HepG2 (cell line): ENCODE data around the gene ME3. TPM values are rescaled to one million over a fixed set of nuclear protein-coding genes. Genes with fewer than 3 reads are reported as not detected.

Experiments used
- ATAC-seq: fragments of 200-7000 bp; cut with Tn5 transposase; 3 replicates; pipeline ENCODE4 v1.9.1; 2020; ENCODE audit warnings: mild to moderate bottlenecking, moderate library complexity
- BruUV-seq: library from RNA; stranded (reverse); fragments of 400-500 nt; replicated peaks from 2 replicates; lab custom pipeline; 2021; lab: Mats Ljungman, UMichigan
- CTCF ChIA-PET: fragments of 300-600 bp; formaldehyde crosslinking; extraction: SDS; loops from one replicate; lab custom pipeline; 2021; ENCODE audit warnings: low total read pairs, inconsistent platforms, low intra/inter-chr PET ratio; lab: Yijun Ruan, JAX
- POLR2A ChIA-PET: fragments of 350-600 bp; sonication (Branson Sonifier 250); formaldehyde crosslinking; loops from one replicate; lab custom pipeline; 2020; ENCODE audit warnings: antibody characterized with exemption, inconsistent platforms; lab: Yijun Ruan, JAX
- DNase-seq: peaks from one replicate; pipeline ENCODE4 v3.0.0-alpha.2; 2015; ENCODE audit warnings: low spot score
- FAIRE-seq: peaks from 3 replicates; lab custom pipeline; 2011; peaks lifted over from hg19 to GRCh38; lab: Jason Lieb, UNC
- H2AFZ ChIP-seq: one replicate; pipeline ENCODE4 v1.6.1; 2011; ENCODE audit warnings: low read length, inconsistent platforms
- H3K27ac ChIP-seq: fragments of 300-600 bp; 3 replicates; pipeline ENCODE4 v1.8.0; 2011; ENCODE audit warnings: mixed run types, mild to moderate bottlenecking, mixed read lengths, low read length, inconsistent platforms; ENCODE audit not compliant: insufficient read depth; ENCODE audit errors: extremely low read length
- H3K27me3 ChIP-seq, 2 experiments: fragments of 200-600 bp in 1 of 2; 2 replicates in 1 of 2; 3 replicates in 1 of 2; pipeline versions ENCODE4 v1.6.0 to v1.8.0; 2011; ENCODE audit warnings: low read length in 2 of 2, mild to moderate bottlenecking in 2 of 2, moderate library complexity in 2 of 2, inconsistent platforms in 1 of 2; ENCODE audit not compliant: insufficient read depth in 2 of 2, control insufficient read depth in 1 of 2
- H3K36me3 ChIP-seq, 2 experiments: fragments of 200-600 bp in 1 of 2; replicated peaks in 1 of 2; 2 replicates in 1 of 2; 3 replicates in 1 of 2; pipeline versions ENCODE4 v1.5.1 to v1.8.0; 2011; ENCODE audit warnings: low read length in 2 of 2, inconsistent platforms in 1 of 2; ENCODE audit not compliant: insufficient read depth in 2 of 2, control insufficient read depth in 1 of 2
- H3K4me1 ChIP-seq: 2 replicates; pipeline ENCODE4 v1.5.1; 2012; ENCODE audit warnings: low read length, inconsistent platforms; ENCODE audit not compliant: insufficient read depth
- H3K4me2 ChIP-seq: 2 replicates; pipeline ENCODE4 v1.6.0; 2011; ENCODE audit warnings: low read depth, low read length, inconsistent platforms
- H3K4me3 ChIP-seq, 3 experiments: fragments of 200-600 bp in 1 of 3; sonication (generic), shearing (Covaris generic) in 1 of 3; replicated peaks in 1 of 3; 2 replicates each; pipeline ENCODE4 v1.5.1; 2011 to 2016; ENCODE audit warnings: low read length in 3 of 3, inconsistent platforms in 2 of 3, low read depth in 2 of 3, mild to moderate bottlenecking in 2 of 3, control low read depth in 1 of 3, mixed read lengths in 1 of 3; ENCODE audit not compliant: insufficient read depth in 1 of 3
- H3K79me2 ChIP-seq: one replicate; pipeline ENCODE4 v1.6.1; 2011; ENCODE audit warnings: low read length, inconsistent platforms; ENCODE audit not compliant: insufficient read depth
- H3K9ac ChIP-seq: 2 replicates; pipeline ENCODE4 v1.6.0; 2011; ENCODE audit warnings: mild to moderate bottlenecking, low read depth, low read length, inconsistent platforms; ENCODE audit not compliant: insufficient read depth
- H3K9me3 ChIP-seq: 2 replicates; pipeline ENCODE4 v1.5.1; 2012; ENCODE audit warnings: mild to moderate bottlenecking, low read length
- H4K20me1 ChIP-seq: 2 replicates; pipeline ENCODE4 v1.6.0; 2011; ENCODE audit warnings: inconsistent platforms, mild to moderate bottlenecking, low read length, moderate library complexity; ENCODE audit not compliant: insufficient read depth
- CHD4 ChIP-seq: fragments of 200-600 bp; sonication (generic); IDR thresholded peaks from 2 replicates; pipeline ENCODE4 v1.7.0; 2017; ENCODE audit warnings: mild to moderate bottlenecking, low read length, borderline replicate concordance
- FOXA1 ChIP-seq, 2 experiments: fragments of 450-650 bp in 1 of 2; sonication (generic) in 1 of 2; formaldehyde crosslinking in 1 of 2; IDR thresholded peaks; 2 replicates each; pipeline versions ENCODE4 v1.4.0 to v1.6.1; 2016 to 2020; ENCODE audit warnings: missing genetic modification reagents in 1 of 2
- FOXK1 ChIP-seq: sonication (generic); formaldehyde crosslinking; IDR thresholded peaks from 2 replicates; pipeline ENCODE4 v1.4.0; 2020; ENCODE audit warnings: low read depth, missing genetic modification reagents, borderline replicate concordance
- PHF8 ChIP-seq: sonication (generic); formaldehyde crosslinking; IDR thresholded peaks from 2 replicates; pipeline ENCODE4 v1.5.0; 2020; ENCODE audit warnings: missing genetic modification reagents
- TEAD2 ChIP-seq: sonication (generic); formaldehyde crosslinking; IDR thresholded peaks from 2 replicates; pipeline ENCODE4 v1.9.0; 2021; ENCODE audit warnings: missing genetic modification reagents
- ZNF274 ChIP-seq: sonication (generic); formaldehyde crosslinking; IDR thresholded peaks from 2 replicates; pipeline ENCODE4 v1.5.1; 2020; ENCODE audit warnings: mild to moderate bottlenecking, missing genetic modification reagents
- ZNF350 ChIP-seq: sonication (generic); formaldehyde crosslinking; IDR thresholded peaks from 2 replicates; pipeline ENCODE4 v1.4.0; 2020; ENCODE audit warnings: mild to moderate bottlenecking, low read depth, missing genetic modification reagents, borderline replicate concordance
- WGBS: methylation state at CpG from one replicate; pipeline ENCODE4 v1.1.6; 2017; ENCODE audit warnings: low lambda C conversion rate; 5-methylcytosine and 5-hydroxymethylcytosine counted together
- in situ Hi-C: cut with HindIII; loops from 2 replicates; pipeline ENCODE4 v1.10.0; 2017; ENCODE audit warnings: low pct_unique_long_range_greater_than_20kb; ENCODE audit not compliant: extremely low pct_ligation_motif_present
- intact Hi-C: fragments of 100-400 bp; cut with micrococcal nuclease; formaldehyde crosslinking; loops from one replicate; pipeline ENCODE4 v1.10.0; 2022; ENCODE audit not compliant: unreplicated experiment
- polyA plus RNA-seq, 8 experiments: library from polyadenylated mRNA; depleted of rRNA in 3 of 8; stranded (reverse) in 7 of 8; unstranded in 1 of 8; fragments of >200 nt; fragmentation: Illumina TruSeq in 4 of 8; extraction: Trizol in 4 of 8; gene quantifications; 2 replicates each; pipeline versions ENCODE4 v1.2.1 to v1.2.3, GENCODE V29; 2011 to 2016; ENCODE audit warnings: low read depth in 4 of 8, missing spikeins in 1 of 8, mixed read lengths in 1 of 8; ENCODE audit not compliant: insufficient read depth in 1 of 8
- total RNA-seq, 5 experiments: library from RNA; depleted of rRNA; stranded (reverse); fragments of >200 nt; fragmentation: Illumina TruSeq; extraction: Trizol; gene quantifications; 2 replicates each; pipeline ENCODE4 v1.2.3, GENCODE V29; 2016; ENCODE audit warnings: low read depth in 1 of 5
- TF ChIP-seq, protein P1 (sequence below): sonication (generic); formaldehyde crosslinking; IDR thresholded peaks from 2 replicates; pipeline ENCODE4 v1.9.0; 2021; ENCODE audit warnings: mild to moderate bottlenecking, missing genetic modification reagents
- TF ChIP-seq, protein P2 (sequence below): sonication (generic); formaldehyde crosslinking; IDR thresholded peaks from 2 replicates; pipeline ENCODE4 v1.8.0; 2023; ENCODE audit warnings: mild to moderate bottlenecking, missing genetic modification reagents

ME3 gene
- total and polyA plus RNA-seq, 2 of the 13 experiments (the other 11 are each of a cell fraction or from before 2014, with no cell fraction given) = not detected

DNA sequence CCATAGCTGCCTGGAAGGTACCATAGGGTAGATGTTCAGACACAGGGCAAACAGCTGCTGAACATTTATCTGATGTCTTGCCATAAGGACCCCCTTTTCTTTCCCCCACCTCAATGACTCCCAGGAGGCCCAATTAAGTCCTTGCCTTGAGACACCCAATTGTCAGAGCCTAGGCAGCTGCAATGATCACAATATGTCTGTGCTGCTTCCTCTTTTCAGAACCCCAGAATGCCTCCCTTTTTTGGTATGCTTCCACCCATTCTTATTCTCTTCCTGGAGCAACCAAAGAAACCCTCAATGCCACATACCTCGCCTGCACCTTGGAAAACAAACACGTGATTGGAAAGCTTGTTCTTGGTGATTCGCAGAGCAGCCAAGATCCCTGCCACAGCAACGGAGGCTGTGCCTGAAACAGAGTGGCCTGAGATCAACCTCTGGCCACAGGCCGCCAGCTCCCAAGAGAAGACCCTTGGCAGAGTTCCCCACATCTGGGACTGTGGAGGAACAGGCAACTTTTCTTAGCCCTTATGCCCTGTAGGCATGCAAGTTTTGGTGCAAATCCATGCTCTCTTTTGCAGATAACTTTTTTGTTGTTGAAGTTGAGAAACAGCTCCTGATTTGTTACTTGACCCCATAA is 222.3 kb downstream of the ME3 start (continued):
- TF ChIP-seq, protein P1, sequence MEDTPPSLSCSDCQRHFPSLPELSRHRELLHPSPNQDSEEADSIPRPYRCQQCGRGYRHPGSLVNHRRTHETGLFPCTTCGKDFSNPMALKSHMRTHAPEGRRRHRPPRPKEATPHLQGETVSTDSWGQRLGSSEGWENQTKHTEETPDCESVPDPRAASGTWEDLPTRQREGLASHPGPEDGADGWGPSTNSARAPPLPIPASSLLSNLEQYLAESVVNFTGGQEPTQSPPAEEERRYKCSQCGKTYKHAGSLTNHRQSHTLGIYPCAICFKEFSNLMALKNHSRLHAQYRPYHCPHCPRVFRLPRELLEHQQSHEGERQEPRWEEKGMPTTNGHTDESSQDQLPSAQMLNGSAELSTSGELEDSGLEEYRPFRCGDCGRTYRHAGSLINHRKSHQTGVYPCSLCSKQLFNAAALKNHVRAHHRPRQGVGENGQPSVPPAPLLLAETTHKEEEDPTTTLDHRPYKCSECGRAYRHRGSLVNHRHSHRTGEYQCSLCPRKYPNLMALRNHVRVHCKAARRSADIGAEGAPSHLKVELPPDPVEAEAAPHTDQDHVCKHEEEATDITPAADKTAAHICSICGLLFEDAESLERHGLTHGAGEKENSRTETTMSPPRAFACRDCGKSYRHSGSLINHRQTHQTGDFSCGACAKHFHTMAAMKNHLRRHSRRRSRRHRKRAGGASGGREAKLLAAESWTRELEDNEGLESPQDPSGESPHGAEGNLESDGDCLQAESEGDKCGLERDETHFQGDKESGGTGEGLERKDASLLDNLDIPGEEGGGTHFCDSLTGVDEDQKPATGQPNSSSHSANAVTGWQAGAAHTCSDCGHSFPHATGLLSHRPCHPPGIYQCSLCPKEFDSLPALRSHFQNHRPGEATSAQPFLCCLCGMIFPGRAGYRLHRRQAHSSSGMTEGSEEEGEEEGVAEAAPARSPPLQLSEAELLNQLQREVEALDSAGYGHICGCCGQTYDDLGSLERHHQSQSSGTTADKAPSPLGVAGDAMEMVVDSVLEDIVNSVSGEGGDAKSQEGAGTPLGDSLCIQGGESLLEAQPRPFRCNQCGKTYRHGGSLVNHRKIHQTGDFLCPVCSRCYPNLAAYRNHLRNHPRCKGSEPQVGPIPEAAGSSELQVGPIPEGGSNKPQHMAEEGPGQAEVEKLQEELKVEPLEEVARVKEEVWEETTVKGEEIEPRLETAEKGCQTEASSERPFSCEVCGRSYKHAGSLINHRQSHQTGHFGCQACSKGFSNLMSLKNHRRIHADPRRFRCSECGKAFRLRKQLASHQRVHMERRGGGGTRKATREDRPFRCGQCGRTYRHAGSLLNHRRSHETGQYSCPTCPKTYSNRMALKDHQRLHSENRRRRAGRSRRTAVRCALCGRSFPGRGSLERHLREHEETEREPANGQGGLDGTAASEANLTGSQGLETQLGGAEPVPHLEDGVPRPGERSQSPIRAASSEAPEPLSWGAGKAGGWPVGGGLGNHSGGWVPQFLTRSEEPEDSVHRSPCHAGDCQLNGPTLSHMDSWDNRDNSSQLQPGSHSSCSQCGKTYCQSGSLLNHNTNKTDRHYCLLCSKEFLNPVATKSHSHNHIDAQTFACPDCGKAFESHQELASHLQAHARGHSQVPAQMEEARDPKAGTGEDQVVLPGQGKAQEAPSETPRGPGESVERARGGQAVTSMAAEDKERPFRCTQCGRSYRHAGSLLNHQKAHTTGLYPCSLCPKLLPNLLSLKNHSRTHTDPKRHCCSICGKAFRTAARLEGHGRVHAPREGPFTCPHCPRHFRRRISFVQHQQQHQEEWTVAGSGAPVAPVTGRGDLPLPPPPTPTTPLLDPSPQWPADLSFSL (CRISPR knock-in tag) = no peak
- TF ChIP-seq FOXA1 (IDR thresholded peaks at IDR 0.05) = no peak
- no peak for TF ChIP-seq FOXA1 (CRISPR knock-in tag; IDR thresholded peaks at IDR 0.05)

- TF ChIP-seq ZNF350 (CRISPR knock-in tag) (no peak), ZNF274 (no peak), PHF8 (CRISPR knock-in tag) (no peak), TEAD2 (no peak), FOXK1 (CRISPR knock-in tag) (no peak), CHD4 (no peak)
- TF ChIP-seq, protein P2, sequence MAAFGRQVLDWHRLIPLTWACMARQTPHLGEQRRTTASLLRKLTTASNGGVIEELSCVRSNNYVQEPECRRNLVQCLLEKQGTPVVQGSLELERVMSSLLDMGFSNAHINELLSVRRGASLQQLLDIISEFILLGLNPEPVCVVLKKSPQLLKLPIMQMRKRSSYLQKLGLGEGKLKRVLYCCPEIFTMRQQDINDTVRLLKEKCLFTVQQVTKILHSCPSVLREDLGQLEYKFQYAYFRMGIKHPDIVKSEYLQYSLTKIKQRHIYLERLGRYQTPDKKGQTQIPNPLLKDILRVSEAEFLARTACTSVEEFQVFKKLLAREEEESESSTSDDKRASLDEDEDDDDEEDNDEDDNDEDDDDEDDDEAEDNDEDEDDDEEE (CRISPR knock-in tag) = no peak
- FAIRE-seq (no peak), DNase-seq (no peak), ATAC-seq (no peak)
- no peak overlapping the region for H3K4me3 ChIP-seq
- no peaks in the 10 kb centered on the region for H3K4me1 ChIP-seq
- H3K9me3 ChIP-seq = no peaks in the 10 kb centered on the region
- ChIA-PET POLR2A (no interaction called here), CTCF (no interaction called here)
- H3K79me2 ChIP-seq = no peaks in the 10 kb centered on the region
- in situ Hi-C loops (no loop called here), intact Hi-C loops (no loop called here)
- H3K27ac ChIP-seq = no peak overlapping the region
- H3K4me2 ChIP-seq = no peak overlapping the region
- H3K36me3 ChIP-seq = no peaks in the 10 kb centered on the region
- H3K27me3 ChIP-seq = no peaks in the 10 kb centered on the region; a peak in 1 of 5 replicates
- H4K20me1 ChIP-seq = no peaks in the 10 kb centered on the region
- BruUV-seq = no TSS peak
- H3K9ac ChIP-seq = no peak overlapping the region
- 3% methylated on average over 3 of the region's 3 CpGs for WGBS
- no peak overlapping the region for H2AFZ ChIP-seq
These were observed 224.5 kb downstream of the ME3 start for GRCh38 chr11:86447763-86448480.
